HG02981 (cell line): Measurements from ENCODE around the gene IL1RAP.
"Not testable (repeated sequence)": the region's sequence is repeated elsewhere in the genome, so short reads cannot be mapped to it uniquely, and the experiment has no call there.

Experiments used
- ATAC-seq: cut with Tn5 transposase; IDR thresholded peaks from one replicate; pipeline ENCODE4 v1.9.1; 2021; ENCODE audit warnings: mild to moderate bottlenecking, moderate library complexity; ENCODE audit not compliant: unreplicated experiment

Gene IL1RAP

DNA sequence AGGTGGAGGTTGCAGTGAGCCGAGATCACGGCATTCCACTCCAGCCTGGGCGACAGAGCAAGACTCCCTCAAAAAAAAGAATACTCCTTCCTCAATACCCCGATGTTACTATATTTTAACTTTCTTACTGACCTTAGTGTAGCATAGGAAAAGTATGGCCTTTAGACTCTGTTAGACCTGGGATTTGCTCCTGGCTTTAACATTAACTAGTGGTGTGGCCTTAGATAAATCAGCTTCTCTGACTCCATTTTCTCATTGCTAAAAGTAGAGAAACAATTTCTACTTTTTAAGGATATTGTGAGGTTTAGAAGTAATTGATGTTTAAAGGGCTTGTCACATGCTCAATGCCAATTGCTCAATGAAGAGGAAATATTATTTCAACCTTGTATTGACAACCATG is 7.6 kb upstream of the IL1RAP start:
- ATAC-seq, result no peak

DNA sequence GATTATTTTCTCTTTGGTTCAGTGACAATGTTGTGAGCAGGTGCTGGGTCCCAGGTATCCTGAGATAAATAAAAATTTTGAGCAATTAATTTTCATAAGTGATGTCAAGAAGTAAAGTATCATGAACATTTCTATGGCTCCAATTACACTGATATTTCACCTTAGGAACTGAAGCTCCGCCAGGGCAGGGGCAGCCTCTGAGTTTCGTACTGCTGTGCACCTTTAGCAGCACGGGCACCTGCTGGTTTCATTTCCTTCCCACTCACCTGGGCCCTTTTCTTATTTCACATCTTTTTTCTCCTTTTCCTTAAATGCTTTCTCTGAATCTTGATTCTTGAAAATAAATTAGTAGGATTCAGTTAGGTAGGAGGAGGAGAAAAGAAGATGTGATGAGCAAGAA is 1.2 kb upstream of the IL1RAP start:
- ATAC-seq, result no peak

DNA sequence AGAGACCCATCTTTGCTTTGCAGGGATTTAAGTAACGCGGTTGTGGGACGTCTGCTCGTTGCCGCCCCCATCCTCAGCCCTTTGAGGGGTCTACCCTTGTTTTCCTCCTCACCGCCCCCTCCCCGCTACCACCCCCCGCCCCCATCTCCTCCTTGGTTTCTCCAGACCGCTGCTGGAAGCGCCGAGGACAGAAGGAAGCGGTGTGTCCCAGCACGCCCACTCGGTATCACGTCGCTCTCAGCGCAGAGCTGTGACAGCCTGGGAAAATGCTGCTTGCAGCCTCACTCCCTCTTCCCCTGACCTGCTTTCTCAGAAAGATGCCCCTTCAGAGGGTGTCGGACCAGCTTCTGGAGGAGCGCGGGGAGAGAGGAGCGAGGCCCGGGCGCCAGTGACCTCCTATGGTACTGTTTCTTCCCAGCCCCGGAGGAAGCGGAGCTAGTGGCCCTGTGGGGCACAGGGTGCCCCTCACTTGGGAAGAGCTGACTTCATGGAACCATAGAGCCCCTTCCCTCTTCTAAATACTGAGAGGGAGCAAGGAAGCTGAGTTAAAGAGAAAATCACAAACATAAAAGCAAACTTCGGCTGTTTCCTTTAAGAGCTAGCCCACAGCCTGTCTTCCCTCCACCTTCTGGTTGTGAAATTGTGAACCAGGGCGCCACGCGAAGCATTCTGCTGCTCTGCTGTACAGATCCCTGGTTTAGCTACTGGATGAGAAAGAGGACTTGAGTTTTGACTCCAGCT is 698 bp downstream of the IL1RAP start:
- no peak for ATAC-seq

DNA sequence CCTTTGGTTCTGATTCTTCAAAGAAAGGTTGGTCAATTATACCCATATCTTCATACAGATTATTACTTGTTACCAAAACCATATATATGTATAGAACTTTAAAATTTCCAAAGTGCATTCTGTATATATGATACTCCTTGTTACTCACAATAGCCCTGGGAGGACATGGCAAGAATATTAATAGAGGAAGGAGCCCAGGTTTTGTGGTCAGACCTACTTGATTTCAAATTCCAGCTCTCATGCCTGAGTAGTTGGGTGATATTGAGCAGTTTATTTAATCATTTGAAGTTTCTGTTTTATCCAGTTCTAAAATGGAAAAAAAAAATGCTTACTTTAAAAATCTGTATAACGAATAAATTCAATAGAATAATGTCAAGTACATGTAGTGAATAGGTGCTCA is 2.5 kb downstream of the IL1RAP start:
- ATAC-seq, result no peak

DNA sequence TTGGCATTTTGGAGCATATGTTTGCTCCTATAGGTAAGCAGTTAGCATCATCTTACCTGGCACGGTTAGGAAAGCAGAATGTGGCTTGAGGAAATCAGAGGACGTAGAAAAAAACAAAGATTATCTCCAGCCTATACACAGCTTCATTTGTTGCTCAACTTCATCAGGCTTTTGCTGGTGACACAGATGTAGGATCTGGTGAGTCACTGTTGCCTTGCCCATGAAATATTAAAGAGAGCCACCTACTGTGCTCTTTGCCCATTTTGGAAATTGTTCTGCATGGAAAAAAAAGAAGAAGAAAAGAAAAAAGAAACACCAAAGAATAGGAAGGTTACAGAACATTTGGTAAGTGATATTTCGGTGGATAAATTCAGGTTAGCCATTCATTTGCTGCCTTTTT is 3.8 kb downstream of the IL1RAP start:
- ATAC-seq, result no peak

DNA sequence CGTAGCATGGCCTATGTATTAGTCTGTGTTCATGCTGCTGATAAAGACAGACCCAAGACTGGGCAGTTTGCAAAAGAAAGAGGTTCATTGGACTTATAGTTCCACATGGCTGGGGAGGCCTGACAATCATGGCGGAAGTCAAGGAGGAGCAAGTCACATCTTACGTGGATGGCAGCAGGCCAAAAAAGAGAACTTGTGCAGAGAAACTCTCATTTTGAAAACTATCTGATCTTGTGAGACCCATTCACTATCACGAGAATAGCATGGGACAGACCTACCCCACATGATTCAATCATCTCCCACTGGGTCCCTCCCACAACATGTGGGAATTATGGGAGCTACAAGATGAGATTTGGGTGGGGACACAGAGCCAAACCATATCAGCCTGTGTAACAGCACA is 4.6 kb downstream of the IL1RAP start:
- not testable (repeated sequence) for ATAC-seq

DNA sequence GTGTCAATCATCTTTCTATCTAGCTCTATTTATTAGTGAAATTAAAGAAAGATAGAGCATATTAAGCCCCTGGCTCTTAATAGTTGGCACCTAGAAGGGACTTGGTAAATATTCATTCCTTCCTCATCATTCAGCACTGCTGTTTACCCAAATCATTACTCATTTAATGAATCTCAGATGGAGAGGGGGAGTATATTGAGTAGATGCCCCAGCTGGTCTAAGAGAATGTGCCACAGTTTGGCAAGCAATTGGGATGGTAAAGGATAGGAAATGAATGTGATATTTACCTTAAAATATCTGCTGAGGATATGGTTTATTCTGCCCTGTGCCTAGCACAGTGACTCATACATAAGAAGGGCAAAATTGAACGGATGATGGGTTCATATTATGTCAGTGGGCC is 6.0 kb downstream of the IL1RAP start:
- no peak for ATAC-seq

DNA sequence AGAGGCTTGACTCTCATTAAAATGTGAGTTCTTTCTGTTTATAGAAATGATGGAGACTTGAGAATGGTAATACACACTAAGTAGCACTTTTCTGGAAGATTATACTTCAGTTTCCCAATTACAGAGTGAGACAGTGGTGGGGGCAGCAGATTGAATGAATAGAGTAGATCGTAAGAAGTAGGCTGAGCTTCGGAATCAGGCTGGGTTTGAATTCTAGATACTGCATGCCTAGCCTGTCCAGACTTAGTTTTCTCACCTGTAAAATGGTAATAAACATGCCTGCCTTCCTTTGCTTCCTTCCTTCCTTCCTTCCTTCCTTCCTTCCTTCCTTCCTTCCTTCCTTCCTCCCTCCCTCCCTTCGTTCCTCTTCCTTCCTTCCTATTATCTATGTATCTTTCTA is 8.1 kb downstream of the IL1RAP start:
- ATAC-seq, result no peak

DNA sequence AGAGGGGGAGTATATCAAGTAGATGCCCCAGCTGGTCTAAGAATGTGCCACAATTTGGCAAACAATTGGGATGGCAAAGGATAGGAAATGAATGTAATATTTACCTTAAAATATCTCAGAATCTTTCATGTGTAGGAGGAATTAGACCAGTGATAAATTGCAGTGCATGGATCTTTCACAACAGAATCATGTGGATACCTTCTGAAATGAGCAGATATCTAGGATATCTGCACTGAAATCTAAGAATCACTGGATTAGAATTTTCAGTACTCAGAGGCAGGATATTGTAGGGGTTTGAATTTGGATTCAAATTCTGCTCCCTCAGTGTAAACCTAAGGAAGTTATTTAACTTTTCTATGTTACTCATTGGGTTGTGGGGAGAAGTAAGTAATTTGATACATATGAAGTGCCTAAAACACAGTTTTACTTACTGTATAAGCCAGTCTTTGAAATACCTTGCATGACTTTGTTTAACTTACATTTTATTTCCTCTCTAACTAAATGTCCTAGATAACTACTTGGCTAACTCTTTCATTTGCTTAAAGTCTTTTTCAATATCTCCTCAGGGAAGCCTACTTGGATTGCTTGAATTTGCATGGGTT is 8.8 kb downstream of the IL1RAP start:
- no peak for ATAC-seq

DNA sequence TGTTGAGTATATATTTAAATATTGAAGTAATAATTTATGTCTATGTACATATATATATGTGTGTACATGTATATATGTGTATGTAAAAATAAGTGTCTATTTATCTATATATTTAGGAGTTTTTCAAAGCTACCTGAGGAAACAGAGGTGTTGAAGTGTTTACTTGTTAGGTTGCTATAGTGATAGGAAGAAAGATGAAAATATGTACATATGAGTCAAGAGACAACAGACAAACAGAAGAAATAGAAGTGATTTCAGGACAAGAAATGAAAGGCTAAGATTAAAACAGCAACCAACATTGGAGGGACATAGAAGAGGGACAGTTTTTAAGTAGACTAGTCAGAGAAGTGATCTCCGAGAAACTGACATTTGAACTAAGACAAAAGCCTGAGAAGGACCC is 11.1 kb downstream of the IL1RAP start:
- ATAC-seq, result no peak

DNA sequence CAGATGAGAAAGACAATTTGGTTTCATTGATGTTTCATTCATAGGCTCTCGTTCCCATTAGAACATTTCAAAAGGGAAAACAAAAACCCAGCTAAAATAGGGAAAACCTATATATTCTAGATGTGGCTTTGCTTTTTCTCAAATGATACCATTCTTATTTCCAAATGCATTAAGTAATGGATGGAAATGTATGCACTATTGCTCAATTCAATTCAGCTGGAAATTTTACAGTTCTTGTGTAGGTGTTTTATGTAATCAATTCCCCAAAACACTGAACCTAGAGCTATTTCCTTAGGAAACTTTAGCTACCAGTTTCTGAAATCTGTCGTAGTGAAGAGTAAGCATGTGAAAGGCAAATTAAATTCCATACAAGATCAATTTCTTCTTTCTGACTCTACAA is 11.7 kb downstream of the IL1RAP start:
- no peak for ATAC-seq

DNA sequence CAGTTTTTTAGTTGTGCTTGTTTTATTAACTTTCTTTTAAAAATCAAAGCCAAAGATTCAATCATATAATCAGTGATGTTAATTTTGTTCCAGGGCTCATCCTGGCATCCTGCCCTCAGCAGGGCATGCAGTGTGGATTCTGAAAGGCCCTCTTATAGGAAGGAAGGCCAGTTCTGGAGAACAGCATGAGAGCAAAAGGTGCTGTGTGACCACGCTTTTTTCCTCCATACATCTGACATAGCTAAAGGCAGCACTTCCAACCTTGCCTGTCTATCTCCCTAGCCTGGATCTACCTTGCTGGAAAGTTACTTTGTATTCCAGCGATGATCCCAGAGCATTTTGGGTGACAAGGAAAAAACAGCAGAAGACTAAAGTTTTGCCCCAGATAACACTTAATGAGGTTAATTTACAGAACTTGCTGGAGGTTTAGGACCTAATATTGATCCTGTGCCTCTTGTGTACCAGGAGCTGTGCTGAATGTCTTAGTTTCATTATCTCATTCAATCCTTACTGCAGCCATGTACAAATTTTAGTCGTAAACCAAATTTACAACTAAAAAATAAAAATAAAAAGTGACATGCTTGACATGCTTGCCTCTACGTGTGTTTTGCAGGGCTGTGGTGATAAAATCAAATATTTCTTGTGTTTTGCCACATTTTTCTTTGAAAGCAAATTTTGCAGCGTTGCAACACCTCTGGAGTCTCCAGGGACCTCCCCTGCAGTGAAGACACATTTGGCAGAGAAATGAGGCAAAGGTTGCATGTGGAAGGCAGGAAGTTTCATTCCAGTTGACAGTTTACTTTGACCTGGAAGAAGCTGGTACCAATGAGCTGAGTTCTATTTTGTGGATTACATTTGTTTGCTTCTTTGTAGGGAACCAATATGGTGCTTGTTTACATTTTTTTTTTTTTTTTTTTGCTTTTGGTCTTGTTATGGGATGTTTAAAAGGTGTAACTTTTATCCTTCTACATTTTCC is 13.2 kb downstream of the IL1RAP start:
- no peak for ATAC-seq

DNA sequence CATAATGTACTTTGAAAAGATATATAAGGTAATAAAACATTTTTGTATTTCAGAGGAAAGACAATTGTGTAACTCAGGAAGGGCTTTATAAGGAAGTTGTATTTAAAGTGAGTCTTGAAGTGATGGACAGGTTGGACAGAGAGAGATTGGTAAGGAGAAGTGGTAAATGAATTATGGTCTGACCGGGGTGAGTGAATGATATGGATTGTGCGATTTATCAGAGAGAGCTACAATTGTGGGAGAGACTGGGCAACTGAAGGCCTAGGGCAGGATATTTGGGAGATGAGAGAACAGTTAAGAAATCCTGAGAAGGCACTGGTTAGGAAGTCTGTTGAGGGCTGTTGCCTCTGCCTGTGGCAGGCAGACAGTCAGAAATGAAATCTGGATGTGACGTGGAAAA is 14.8 kb downstream of the IL1RAP start:
- no peak for ATAC-seq

DNA sequence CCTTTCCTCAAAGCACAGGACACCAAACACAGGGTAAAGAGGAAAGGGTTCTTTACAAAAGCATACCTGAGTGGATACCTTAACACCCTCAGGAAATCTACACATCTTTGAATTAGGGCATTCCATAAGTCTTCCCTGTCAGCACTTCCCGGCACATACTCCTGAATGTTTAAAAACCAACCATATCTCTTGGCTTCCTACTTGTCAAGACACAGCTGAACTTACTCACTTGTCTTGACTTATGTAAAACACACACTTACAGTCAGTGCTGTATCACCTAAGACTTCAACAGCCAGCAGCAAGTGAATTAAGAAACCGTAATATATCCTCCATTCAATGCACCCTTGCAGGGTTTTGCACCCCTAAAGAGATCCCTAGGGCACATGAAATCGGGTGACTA is 17.5 kb downstream of the IL1RAP start:
- no peak for ATAC-seq

DNA sequence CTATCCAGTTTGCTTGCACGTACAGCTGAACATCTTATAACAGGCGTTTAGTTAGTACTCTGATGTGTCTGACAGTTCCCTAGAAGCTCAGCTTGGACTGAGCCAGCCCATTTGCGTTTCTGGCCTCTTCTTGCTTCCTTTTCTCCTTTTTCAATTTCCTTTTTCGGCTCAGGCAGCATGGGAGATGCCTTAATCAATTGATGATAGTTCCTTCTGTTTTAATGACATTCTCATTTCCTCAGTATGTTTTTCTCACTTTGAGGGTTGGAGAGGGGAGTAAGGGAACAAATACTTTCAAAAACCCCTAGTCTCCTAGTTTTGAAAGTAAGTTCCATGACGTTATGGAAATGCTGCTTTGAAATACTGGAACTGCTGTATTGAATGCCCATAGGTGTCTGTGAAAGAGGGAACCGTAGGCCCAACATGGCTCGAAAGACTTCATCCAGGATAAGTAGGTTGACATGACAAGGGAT is 18.9 kb downstream of the IL1RAP start:
- no peak for ATAC-seq

DNA sequence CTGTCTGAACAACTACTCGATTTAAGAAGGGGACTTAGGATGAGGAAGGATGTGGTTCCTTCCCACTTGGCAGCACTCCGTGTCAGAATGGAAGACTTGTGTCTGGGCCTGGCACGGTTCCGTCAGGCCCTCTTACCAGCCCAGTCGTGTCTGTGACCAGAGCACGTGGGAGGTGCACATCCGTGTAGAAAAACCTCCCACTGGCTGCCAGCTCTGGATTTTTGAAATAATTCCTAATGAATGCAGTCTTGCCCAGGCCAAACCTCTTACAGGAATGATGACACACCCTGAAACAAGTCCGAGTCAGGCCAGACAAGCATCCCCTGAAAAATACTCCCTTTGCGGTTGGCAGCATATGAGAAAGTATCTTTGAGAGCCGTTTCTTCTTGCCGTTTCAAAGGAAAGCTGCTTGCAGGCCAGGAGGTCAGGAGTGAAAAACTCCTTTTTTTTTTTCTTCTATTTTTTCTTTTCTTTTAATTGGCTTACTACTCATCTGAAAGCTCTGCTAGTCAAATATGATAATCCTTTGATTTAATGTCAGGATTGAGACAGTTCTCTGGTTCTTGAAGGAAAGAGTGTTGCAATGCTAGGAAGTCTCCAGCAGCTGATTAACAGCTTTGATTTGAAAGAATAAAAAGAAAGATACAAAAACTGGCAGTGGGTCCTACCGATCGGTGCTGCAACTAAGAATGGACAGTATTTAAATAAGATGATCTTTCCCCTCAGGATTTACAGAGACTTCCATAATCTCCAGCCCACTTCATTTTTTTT is 19.8 kb downstream of the IL1RAP start:
- ATAC-seq, result no peak

DNA sequence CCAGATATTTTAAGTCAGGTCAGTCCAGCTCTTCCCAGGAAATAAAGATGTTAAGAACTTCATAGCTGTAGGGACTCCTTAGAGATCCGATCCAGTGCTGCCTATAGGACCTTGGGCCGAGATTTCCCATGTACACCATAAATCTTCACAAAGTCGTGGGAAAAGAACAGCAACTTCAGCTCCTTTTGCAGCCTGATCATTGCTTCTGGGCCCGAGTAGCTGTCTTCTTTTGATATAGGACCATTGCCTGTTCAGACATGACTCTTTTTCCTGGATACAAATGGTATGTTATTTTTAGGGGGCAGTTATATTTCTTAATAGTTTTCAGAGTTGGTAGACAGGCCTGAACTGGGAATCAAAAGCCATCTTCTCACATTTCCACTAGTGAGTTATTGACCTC is 20.5 kb downstream of the IL1RAP start:
- no peak for ATAC-seq

DNA sequence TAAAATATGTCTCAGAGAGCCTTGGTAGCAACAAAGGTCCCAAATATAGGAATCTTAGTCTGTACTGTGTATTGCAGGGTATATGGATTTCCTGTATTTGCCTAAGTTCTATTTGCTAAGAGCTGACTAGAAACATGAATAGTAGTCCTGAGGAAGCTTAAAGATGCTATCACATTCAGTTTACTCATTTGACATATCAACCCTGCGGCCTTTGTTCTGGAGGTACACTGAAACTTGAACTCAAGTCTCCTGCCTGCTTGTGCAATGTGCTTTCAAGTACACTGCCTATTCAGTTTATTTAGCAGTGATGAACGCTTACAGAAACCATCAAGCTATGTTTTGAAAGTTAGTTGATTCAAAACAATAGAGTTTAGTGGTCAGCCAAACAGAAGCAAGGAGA is 21.1 kb downstream of the IL1RAP start:
- ATAC-seq, result no peak

DNA sequence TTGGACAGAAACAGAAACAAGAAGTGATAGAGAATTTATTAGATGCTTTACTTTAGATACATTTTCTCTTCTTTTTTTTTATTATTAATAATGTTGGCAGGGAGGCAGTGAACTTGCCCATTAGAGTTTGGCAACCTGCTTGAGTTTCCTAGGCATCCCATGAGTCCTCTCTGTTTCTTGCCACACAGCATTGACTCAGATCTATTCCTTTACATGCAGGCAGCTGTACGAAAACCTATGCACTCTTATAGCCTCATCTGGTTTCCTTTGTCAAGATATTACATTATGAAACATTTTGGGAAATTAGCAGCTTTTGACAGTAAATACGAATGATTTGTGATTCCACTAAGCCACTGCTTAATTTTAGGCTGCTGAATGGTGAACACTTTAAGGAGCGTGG is 23.3 kb downstream of the IL1RAP start:
- no peak for ATAC-seq

DNA sequence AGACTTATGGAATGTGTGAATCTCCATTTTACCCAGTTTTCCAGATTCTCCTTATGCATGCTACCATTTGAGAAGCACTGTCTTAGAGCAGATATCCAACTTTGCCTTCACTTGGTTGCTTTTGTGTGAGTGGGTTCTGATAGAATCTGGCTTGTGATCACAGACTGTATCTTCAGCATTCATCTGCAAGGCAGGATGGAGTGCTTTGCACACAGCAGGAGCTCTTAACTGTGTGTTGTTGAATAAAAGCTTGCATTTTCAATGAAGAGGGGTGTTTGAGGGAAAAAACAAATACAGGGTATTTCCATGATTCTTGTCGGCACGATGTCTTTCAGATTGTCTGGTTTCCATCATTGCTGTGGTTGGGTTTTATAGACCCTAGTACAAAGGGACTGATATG is 24.4 kb downstream of the IL1RAP start:
- no peak for ATAC-seq

DNA sequence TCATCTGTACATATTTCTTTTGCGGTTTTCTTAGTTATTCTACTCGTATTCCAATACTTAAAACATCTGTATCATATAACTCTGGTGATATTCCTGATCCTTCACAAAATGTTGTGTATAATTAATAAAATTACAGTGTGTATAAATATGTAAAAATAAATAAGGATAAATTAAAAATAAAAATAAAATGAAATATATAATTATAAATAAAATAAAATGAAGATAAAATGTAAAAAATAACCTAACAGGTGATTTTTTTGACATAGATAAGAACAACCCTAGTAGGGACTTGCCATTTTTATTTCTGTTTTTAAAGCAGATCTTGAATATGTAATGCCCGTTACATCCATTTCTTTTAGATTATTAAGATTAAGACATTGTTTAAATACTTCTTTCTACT is 25.6 kb downstream of the IL1RAP start:
- no peak for ATAC-seq
